Stimulated activated CD4-positive, alpha-beta T cell treated with anti-CD3 and anti-CD28 coated beads, Interleukin-15, amount 100 ng/mL, for 48 hours (primary cell): Measurements from ENCODE around the gene LRMDA.
"Not testable (repeated sequence)": the region's sequence is repeated elsewhere in the genome, so short reads cannot be mapped to it uniquely, and the experiment has no call there.

Source experiments
- DNase-seq, 2 donors: peaks; one replicate each; pipeline ENCODE4 v3.0.0-alpha.2; 2020; ENCODE audit warnings: low read depth in 2 of 2

Gene LRMDA

GRCh38 chr10:75742355-75742754 is 310.9 kb downstream of the LRMDA start:
- DNase-seq, result no peak

GRCh38 chr10:75743291-75743778 is 311.9 kb downstream of the LRMDA start:
- no peak for DNase-seq

GRCh38 chr10:75744261-75744660 is 312.8 kb downstream of the LRMDA start:
- no peak for DNase-seq

- DNase-seq, result no peak
Observed at GRCh38 chr10:75746356-75746755, 314.9 kb downstream of the LRMDA start.

- DNase-seq, result not testable (repeated sequence)
Observed at GRCh38 chr10:75750093-75750875, 318.9 kb downstream of the LRMDA start.

GRCh38 chr10:75751232-75751631 is 319.8 kb downstream of the LRMDA start:
- DNase-seq, result no peak

- no peak for DNase-seq
Observed at GRCh38 chr10:75753621-75754020, 322.2 kb downstream of the LRMDA start.

- no peak for DNase-seq
Observed at GRCh38 chr10:75754096-75754831, 322.8 kb downstream of the LRMDA start.

- no peak for DNase-seq
Observed at GRCh38 chr10:75755528-75755927, 324.1 kb downstream of the LRMDA start.

GRCh38 chr10:75761289-75761688 is 329.9 kb downstream of the LRMDA start:
- no peak for DNase-seq

GRCh38 chr10:75762431-75762802 is 331.0 kb downstream of the LRMDA start:
- no peak for DNase-seq

- no peak for DNase-seq
Observed at GRCh38 chr10:75763652-75764051, 332.2 kb downstream of the LRMDA start.

- no peak for DNase-seq
Observed at GRCh38 chr10:75764974-75765788, 333.8 kb downstream of the LRMDA start.

GRCh38 chr10:75765789-75766096 is 334.3 kb downstream of the LRMDA start:
- DNase-seq, result no peak

- DNase-seq, result no peak
Observed at GRCh38 chr10:75766106-75766505, 334.7 kb downstream of the LRMDA start.

- DNase-seq, result not testable (repeated sequence)
Observed at GRCh38 chr10:75766752-75767151, 335.3 kb downstream of the LRMDA start.

GRCh38 chr10:75770626-75771081 is 339.2 kb downstream of the LRMDA start:
- DNase-seq, result no peak

- no peak for DNase-seq
Observed at GRCh38 chr10:75771606-75772005, 340.2 kb downstream of the LRMDA start.

- DNase-seq, result no peak
Observed at GRCh38 chr10:75772153-75772887, 340.9 kb downstream of the LRMDA start.

- DNase-seq, result no peak
Observed at GRCh38 chr10:75773231-75773780, 341.9 kb downstream of the LRMDA start.
